ENCODE measurements around the gene LGALS3BP. TPM values are rescaled to one million over a fixed set of nuclear protein-coding genes. Genes with fewer than 3 reads are reported as not detected.

LGALS3BP gene
- total and polyA plus RNA-seq, 2 of the 4 experiments (the other 2 are of a cell fraction): 33.7 to 273 TPM

GRCh38 chr17:79017546-79018369 lies 38.0 kb upstream of the LGALS3BP start:
- no peak overlapping the region for H3K56ac ChIP-seq (ENCODE audit: extremely low read depth, insufficient read depth, low read length)
- H2AFZ ChIP-seq (replicated peaks; ENCODE audit: low read length, poor library complexity): no peak overlapping the region
- no peak overlapping the region for H4K8ac ChIP-seq (ENCODE audit: low read depth in 2 of 2, low read length in 2 of 2)
- WGBS, 2 experiments (ENCODE audit: extremely low coverage in 2 of 2, insufficient read length in 1 of 2): 40% methylated on average over 2 of the region's 6 CpGs; no CpG with 5 or more reads in 1 of the 2 experiments
- H3K4me3 ChIP-seq (ENCODE audit: insufficient read depth, low read depth, low read length): no peak overlapping the region
- H4K5ac ChIP-seq (ENCODE audit: low read depth, low read length): no peak overlapping the region
- no peak overlapping the region for H2BK5ac ChIP-seq (ENCODE audit: low read depth, low read length, poor library complexity, severe bottlenecking)
- H3K4me1 ChIP-seq (ENCODE audit: control insufficient read depth, insufficient read depth, low read length): peaks cover 11% of the 10 kb centered on the region
- no peak overlapping the region for H3K4me2 ChIP-seq (ENCODE audit: low read depth, low read length)
- no peak overlapping the region for H2BK15ac ChIP-seq (ENCODE audit: low read depth, low read length)
- H2BK120ac ChIP-seq (ENCODE audit: low read depth, low read length): no peak overlapping the region
- H3K23ac ChIP-seq (ENCODE audit: low read depth, low read length): no peak overlapping the region
- no peaks in the 10 kb centered on the region for H3K79me1 ChIP-seq (ENCODE audit: low read depth in 1 of 2, low read length in 2 of 2)
- ATAC-seq (ENCODE audit: low read depth) (no peak), DNase-seq (no peak)
- no peak overlapping the region for H3K4ac ChIP-seq (ENCODE audit: low read depth, low read length)
- H2AK9ac ChIP-seq (replicated peaks; ENCODE audit: low read depth, low read length, poor library complexity): no peak overlapping the region
- dilution Hi-C loops (cut with HindIII; ENCODE audit: low sequenced_read_pairs, unreplicated experiment) (no loop called here), intact Hi-C loops (cut with micrococcal nuclease) (no loop called here), in situ Hi-C loops (cut with MboI; ENCODE audit: low sequenced_read_pairs) (loop anchor here (10.0 kb wide), 1 partner anchor 377 kb away; no protein-coding TSS in a partner anchor)
- no peak overlapping the region for H4K91ac ChIP-seq (ENCODE audit: insufficient read depth, low read depth, low read length)
- no peak overlapping the region for H3K27ac ChIP-seq (ENCODE audit: insufficient read depth, low read length)
- no peak overlapping the region for H2AK5ac ChIP-seq (ENCODE audit: low read depth, low read length)
- TF ChIP-seq SMC3 (IDR thresholded peaks at IDR 0.05; ENCODE audit: low read depth, low read length) (no peak), CEBPB (IDR thresholded peaks at IDR 0.05; ENCODE audit: low read depth, low read length) (0 out of 2 replicates have a peak, but pooled peaks have one; percentile 13)
- CTCF ChIA-PET: interaction anchor here (0.5 to 3.6 kb wide), 2 partner anchors 27 to 48 kb away, joined by 3 to 19 read pairs; no protein-coding TSS in a partner anchor
- BruUV-seq (replicated peaks): no TSS peak
- peaks cover 2% of the 10 kb centered on the region; the same call in 1 of the 2 replicates for H3K27me3 ChIP-seq (ENCODE audit: control insufficient read depth, insufficient read depth, low read length)
- no peaks in the 10 kb centered on the region for H3K36me3 ChIP-seq (ENCODE audit: control insufficient read depth, insufficient read depth, low read length)
- no peak overlapping the region for H3K14ac ChIP-seq (replicated peaks; ENCODE audit: low read depth, low read length)
- POLR2A ChIA-PET (ENCODE audit: unreplicated experiment): no interaction called here
- no peaks in the 10 kb centered on the region for H3K9me1 ChIP-seq (ENCODE audit: insufficient read depth, low read length)
- no peak overlapping the region for H2BK20ac ChIP-seq (ENCODE audit: low read depth, low read length)
- H3K9me3 ChIP-seq (ENCODE audit: control insufficient read depth, insufficient read depth, low read length): no peaks in the 10 kb centered on the region
- no peak overlapping the region for H3K9ac ChIP-seq (ENCODE audit: low read depth, low read length)
- H4K20me1 ChIP-seq (ENCODE audit: insufficient read depth, low read length): no peaks in the 10 kb centered on the region
- H3K18ac ChIP-seq (ENCODE audit: low read depth, low read length): no peak overlapping the region
